ENCODE measurements around the gene UCN3.

- TF ChIP-seq CTCF (IDR thresholded peaks at IDR 0.05) (no peak), POLR2A (IDR thresholded peaks at IDR 0.05) (no peak)
These were observed 20.5 kb downstream of the UCN3 start for GRCh38 chr10:5385224-5385623.
